CD4-positive, alpha-beta T cell treated with Interleukin-6 at 100 ng/mL for 8 hours (primary cell): ENCODE measurements around the gene PIK3AP1.

Experiments used
- DNase-seq: peaks from one replicate; pipeline ENCODE4 v3.0.0-alpha.2; 2020; ENCODE audit warnings: mixed read lengths, low spot score

PIK3AP1 gene

GRCh38 chr10:96610817-96611216 is 109.5 kb downstream of the PIK3AP1 start:
- DNase-seq, result no peak

GRCh38 chr10:96609510-96609909 is 110.8 kb downstream of the PIK3AP1 start:
- DNase-seq, result no peak

GRCh38 chr10:96608805-96609204 is 111.5 kb downstream of the PIK3AP1 start:
- no peak for DNase-seq

GRCh38 chr10:96608262-96608661 is 112.1 kb downstream of the PIK3AP1 start:
- no peak for DNase-seq

- DNase-seq, result no peak
These were observed 113.4 kb downstream of the PIK3AP1 start for GRCh38 chr10:96606946-96607345.

GRCh38 chr10:96606216-96606615 is 114.1 kb downstream of the PIK3AP1 start:
- no peak for DNase-seq

- DNase-seq, result no peak
These were observed 120.0 kb downstream of the PIK3AP1 start for GRCh38 chr10:96600337-96600736.

- DNase-seq, result no peak
These were observed 121.5 kb downstream of the PIK3AP1 start for GRCh38 chr10:96598846-96599245.

- no peak for DNase-seq
These were observed 123.6 kb downstream of the PIK3AP1 start for GRCh38 chr10:96596422-96597407.

GRCh38 chr10:96595741-96596140 is 124.6 kb downstream of the PIK3AP1 start:
- no peak for DNase-seq

GRCh38 chr10:96591946-96592345 is 128.4 kb downstream of the PIK3AP1 start:
- no peak for DNase-seq

- no peak for DNase-seq
These were observed 131.5 kb downstream of the PIK3AP1 start for GRCh38 chr10:96588616-96589419.

- DNase-seq, result no peak
These were observed 132.2 kb downstream of the PIK3AP1 start for GRCh38 chr10:96588060-96588554.

- peak; percentile 44 for DNase-seq
These were observed 132.9 kb downstream of the PIK3AP1 start for GRCh38 chr10:96587264-96588059.

- peak; percentile 87 for DNase-seq
These were observed 133.7 kb downstream of the PIK3AP1 start, which contains the start of gene TM9SF3 for GRCh38 chr10:96586419-96587263. Gene TM9SF3 (minus strand): TSS chr10:96587012. CDS start chr10:96586835, 177 bp downstream.

GRCh38 chr10:96585736-96586418 is 134.4 kb downstream of the PIK3AP1 start:
- DNase-seq, result peak; percentile 23

- DNase-seq, result no peak
These were observed 135.8 kb downstream of the PIK3AP1 start for GRCh38 chr10:96584474-96584873.

GRCh38 chr10:96584035-96584434 is 136.3 kb downstream of the PIK3AP1 start:
- DNase-seq, result no peak

GRCh38 chr10:96579133-96579532 is 141.2 kb downstream of the PIK3AP1 start:
- no peak for DNase-seq

GRCh38 chr10:96578633-96579032 is 141.7 kb downstream of the PIK3AP1 start:
- DNase-seq, result no peak
